B cell (primary cell): ENCODE data around the gene CAMK2G. TPM values are rescaled to one million over a fixed set of nuclear protein-coding genes. Genes with fewer than 3 reads are reported as not detected.

Experiments used
- ATAC-seq: fragments of 200-7000 bp; cut with Tn5 transposase; one replicate; pipeline ENCODE4 v1.10.0; 2021; ENCODE audit warnings: low read depth, mild to moderate bottlenecking, moderate number of reproducible peaks, moderate library complexity
- CTCF ChIA-PET: fragments of 350-600 bp; sonication (Branson Sonifier 250); formaldehyde crosslinking; loops from one replicate; lab custom pipeline; 2021; ENCODE audit warnings: antibody characterized with exemption, inconsistent platforms; lab: Charles Lee
- POLR2A ChIA-PET: fragments of 350-600 bp; sonication (Branson Sonifier 250); formaldehyde crosslinking; loops from one replicate; lab custom pipeline; 2021; ENCODE audit warnings: antibody characterized with exemption; lab: Charles Lee
- DNase-seq: peaks from one replicate; pipeline ENCODE4 v3.0.0; 2013
- H2AFZ ChIP-seq: 2 replicates; pipeline ENCODE4 v1.6.1; 2012; ENCODE audit warnings: mild to moderate bottlenecking, low read depth, low read length; ENCODE audit not compliant: insufficient read depth, poor library complexity, severe bottlenecking
- H3K27ac ChIP-seq, 2 donors: 1 replicate in 1 of 2; 2 replicates in 1 of 2; pipeline ENCODE4 v1.5.1; 2012 to 2013; ENCODE audit warnings: low read length in 2 of 2, mild to moderate bottlenecking in 2 of 2, moderate library complexity in 1 of 2
- H3K27me3 ChIP-seq, 4 experiments: fragments of 200-600 bp in 1 of 4; sonication (generic) in 1 of 4; replicated peaks in 1 of 4; 1 replicate in 2 of 4; 2 replicates in 2 of 4; pipeline versions ENCODE4 v1.6.1 to v1.7.0; 2013 to 2016; ENCODE audit warnings: low read length in 3 of 4, mild to moderate bottlenecking in 2 of 4, mixed read lengths in 1 of 4, moderate library complexity in 1 of 4; ENCODE audit not compliant: insufficient read depth in 4 of 4, control insufficient read depth in 3 of 4; ENCODE audit errors: control extremely low read depth in 1 of 4
- H3K36me3 ChIP-seq, 2 experiments: replicated peaks in 1 of 2; 1 replicate in 1 of 2; 2 replicates in 1 of 2; pipeline versions ENCODE4 v1.6.1 to v1.7.1; 2013; ENCODE audit warnings: low read length in 1 of 2; ENCODE audit not compliant: insufficient read depth in 2 of 2, control insufficient read depth in 1 of 2; ENCODE audit errors: control extremely low read depth in 1 of 2, extremely low read depth in 1 of 2
- H3K4me1 ChIP-seq, 2 donors: fragments of 200-600 bp in 1 of 2; sonication (generic) in 1 of 2; 1 replicate in 1 of 2; 2 replicates in 1 of 2; pipeline versions ENCODE4 v1.5.1 to v1.6.1; 2013 to 2017; ENCODE audit warnings: low read length in 2 of 2; ENCODE audit not compliant: control insufficient read depth in 2 of 2, insufficient read depth in 2 of 2
- H3K4me2 ChIP-seq: replicated peaks from 2 replicates; pipeline ENCODE3; 2012; ENCODE audit warnings: mild to moderate bottlenecking, low read depth, low read length; ENCODE audit not compliant: poor library complexity, severe bottlenecking
- H3K4me3 ChIP-seq, 5 experiments: fragments of 200-600 bp in 1 of 5; sonication (generic) in 1 of 5; 1 replicate in 3 of 5; 2 replicates in 2 of 5; pipeline versions ENCODE4 v1.5.1 to v1.7.0; 2011 to 2016; ENCODE audit warnings: low read length in 4 of 5, mild to moderate bottlenecking in 4 of 5, low read depth in 2 of 5, control low read depth in 1 of 5, moderate library complexity in 1 of 5; ENCODE audit not compliant: insufficient read depth in 1 of 5; ENCODE audit errors: control extremely low read depth in 1 of 5, extremely low read depth in 1 of 5
- H3K79me2 ChIP-seq: fragments of 200-600 bp; sonication (generic); one replicate; pipeline ENCODE4 v1.6.0; 2016; ENCODE audit warnings: low read length; ENCODE audit not compliant: control insufficient read depth, insufficient read depth
- H3K9ac ChIP-seq: fragments of 200-600 bp; sonication (generic); 2 replicates; pipeline ENCODE4 v1.6.1; 2017; ENCODE audit warnings: mild to moderate bottlenecking, low read length, moderate library complexity
- H3K9me3 ChIP-seq, 3 donors: one replicate each; pipeline versions ENCODE4 v1.6.1 to v1.7.1; 2013; ENCODE audit warnings: low read length in 2 of 3; ENCODE audit not compliant: control insufficient read depth in 2 of 3, insufficient read depth in 1 of 3; ENCODE audit errors: control extremely low read depth in 1 of 3
- H4K20me1 ChIP-seq: 2 replicates; pipeline ENCODE4 v1.6.0; 2012; ENCODE audit warnings: mild to moderate bottlenecking, low read length; ENCODE audit not compliant: insufficient read depth, control insufficient read depth, poor library complexity, severe bottlenecking
- H3K27ac Mint-ChIP-seq: one replicate; pipeline ENCODE4 v1.8.0; 2021; ENCODE audit warnings: mixed read lengths
- H3K27me3 Mint-ChIP-seq: one replicate; pipeline ENCODE4 v1.8.0; 2021; ENCODE audit warnings: mixed read lengths
- H3K4me1 Mint-ChIP-seq: one replicate; pipeline ENCODE4 v1.8.0; 2021; ENCODE audit warnings: mixed read lengths
- H3K4me3 Mint-ChIP-seq: one replicate; pipeline ENCODE4 v1.8.0; 2021; ENCODE audit warnings: mixed read lengths
- H3K9me3 Mint-ChIP-seq: one replicate; pipeline ENCODE4 v1.8.0; 2022; ENCODE audit warnings: mixed read lengths; ENCODE audit not compliant: insufficient read depth
- CTCF ChIP-seq: fragments of 200-600 bp; IDR thresholded peaks from one replicate; pipeline ENCODE4 v1.8.0; 2022; ENCODE audit warnings: antibody characterized with exemption, mild to moderate bottlenecking
- EZH2 ChIP-seq: IDR thresholded peaks from 2 replicates; pipeline ENCODE4 v1.6.1; 2012; ENCODE audit warnings: borderline replicate concordance, low read depth, mild to moderate bottlenecking, moderate library complexity, low read length; ENCODE audit not compliant: insufficient read depth, poor library complexity, severe bottlenecking
- WGBS: methylation state at CpG from one replicate; pipeline ENCODE4 v1.1.5; 2013; ENCODE audit warnings: missing lambda C conversion rate; ENCODE audit not compliant: insufficient coverage; 5-methylcytosine and 5-hydroxymethylcytosine counted together
- intact Hi-C: fragments of 100-400 bp; cut with micrococcal nuclease; formaldehyde crosslinking; loops from one replicate; pipeline ENCODE4 v1.10.0; 2022
- polyA plus RNA-seq: library from polyadenylated mRNA; depleted of rRNA; stranded (reverse); fragments of >200 nt; gene quantifications from 2 replicates; pipeline ENCODE4 v1.2.3, GENCODE V29; 2012
- total RNA-seq, 2 donors: library from RNA; stranded (reverse); fragments of 120-200 nt in 1 of 2; gene quantifications; 1 replicate in 1 of 2; 2 replicates in 1 of 2; pipeline versions ENCODE4 v1.2.3 to v1.2.4, GENCODE V29; 2013 to 2022

CAMK2G gene
- total and polyA plus RNA-seq, 2 donors (not counting 1 experiment from before 2014, with no cell fraction given) = 42.7 to 48.7 TPM

- intact Hi-C loops = loop anchor here (2.0 to 10.0 kb wide), 5 partner anchors 62 to 1356 kb away; partner anchors contain the start of genes COMTD1 and SAMD8
- Histone ChIP-seq H2AFZ (no peak overlapping the region), H3K27me3 (no peaks in the 10 kb centered on the region), H3K9me3 (no peaks in the 10 kb centered on the region), H3K4me2 (no peak overlapping the region), H3K36me3 (no peaks in the 10 kb centered on the region), H4K20me1 (peaks cover under 1% of the 10 kb centered on the region), H3K79me2 (peaks cover 7% of the 10 kb centered on the region), H3K9ac (no peak overlapping the region), H3K4me3 (no peak overlapping the region), H3K27ac (no peak overlapping the region), H3K4me1 (peaks cover 14 to 27% of the 10 kb centered on the region in 2 donors)
- no peak overlapping the region for H3K4me3 Mint-ChIP-seq
- H3K27me3 Mint-ChIP-seq = no peaks in the 10 kb centered on the region
- DNase-seq (no peak), ATAC-seq (no peak)
- peaks cover 22% of the 10 kb centered on the region for H3K4me1 Mint-ChIP-seq
- no peak overlapping the region for H3K27ac Mint-ChIP-seq
- ChIA-PET CTCF (interaction anchor here (0.6 to 16.5 kb wide), 15 partner anchors 8 to 366 kb away, joined by 3 to 498 read pairs (median 10); no protein-coding TSS in a partner anchor), POLR2A (interaction anchor here (0.5 to 2.6 kb wide), 3 partner anchors 12 to 41 kb away, joined by 3 to 11 read pairs (median 7); no protein-coding TSS in a partner anchor)
- H3K9me3 Mint-ChIP-seq = no peaks in the 10 kb centered on the region
- WGBS = 83% methylated on average over 1 of the region's 1 CpG
- TF ChIP-seq CTCF (no peak), EZH2 (no peak)
Measured at GRCh38 chr10:73878365-73878764, 4.0 kb upstream of the CAMK2G start.

- CTCF ChIA-PET = interaction anchor here (1.6 to 16.5 kb wide), 5 partner anchors 9 to 76 kb away, joined by 4 to 498 read pairs (median 32); no protein-coding TSS in a partner anchor
- Histone ChIP-seq H3K4me3 (no peak overlapping the region), H3K27me3 (no peaks in the 10 kb centered on the region), H3K36me3 (no peaks in the 10 kb centered on the region), H3K4me1 (peaks cover 21 to 34% of the 10 kb centered on the region in 2 donors), H3K27ac (no peak overlapping the region), H2AFZ (no peak overlapping the region), H3K4me2 (no peak overlapping the region), H4K20me1 (peaks cover 8% of the 10 kb centered on the region), H3K9me3 (no peaks in the 10 kb centered on the region), H3K79me2 (peaks cover 14% of the 10 kb centered on the region), H3K9ac (no peak overlapping the region)
- WGBS = 96% methylated on average over 6 of the region's 9 CpGs
- Mint-ChIP-seq H3K9me3 (no peaks in the 10 kb centered on the region), H3K27ac (no peak overlapping the region), H3K4me3 (no peak overlapping the region), H3K4me1 (peaks cover 29% of the 10 kb centered on the region), H3K27me3 (no peaks in the 10 kb centered on the region)
- POLR2A ChIA-PET = interaction anchor here (0.5 to 2.6 kb wide), 2 partner anchors 12 to 28 kb away, joined by 3 to 11 read pairs; no protein-coding TSS in a partner anchor
- DNase-seq = no peak
- TF ChIP-seq EZH2 (no peak), CTCF (no peak)
- no peak for ATAC-seq
- intact Hi-C loops = loop anchor here (2.0 to 10.0 kb wide), 5 partner anchors 63 to 1357 kb away; partner anchors contain the start of genes COMTD1 and SAMD8
Measured at GRCh38 chr10:73877533-73878160, 3.3 kb upstream of the CAMK2G start.
